Activated T-cell treated with anti-CD3 and anti-CD28 coated beads, Interleukin-2, amount 50 U/mL, for 72 hours (primary cell): ENCODE measurements around the gene ITGA11. TPM values are rescaled to one million over a fixed set of nuclear protein-coding genes. Genes with fewer than 3 reads are reported as not detected.
A peak's percentile ranks its signal among the peaks of the same experiment; 100 is the strongest.

Experiments used
- ATAC-seq, 2 donors: fragments of 150-1000 bp; cut with Tn5 transposase; replicated peaks in 1 of 2; 2 replicates each; pipeline ENCODE4 v1.10.0; 2021; ENCODE audit warnings: moderate library complexity in 2 of 2, mild to moderate bottlenecking in 1 of 2
- DNase-seq, 2 donors: peaks; one replicate each; pipeline ENCODE4 v3.0.0; 2021 to 2022; ENCODE audit warnings: mixed read lengths in 1 of 2
- H3K27ac Mint-ChIP-seq: one replicate; pipeline ENCODE4 v1.8.0; 2022; ENCODE audit warnings: mild to moderate bottlenecking, moderate library complexity, mixed read lengths
- H3K27me3 Mint-ChIP-seq: one replicate; pipeline ENCODE4 v1.8.0; 2022; ENCODE audit warnings: low read depth, mixed read lengths
- H3K36me3 Mint-ChIP-seq, 2 donors: one replicate each; pipeline ENCODE4 v1.8.0; 2022; ENCODE audit warnings: mixed read lengths in 2 of 2, mild to moderate bottlenecking in 1 of 2; ENCODE audit not compliant: insufficient read depth in 2 of 2
- H3K4me1 Mint-ChIP-seq: one replicate; pipeline ENCODE4 v1.8.0; 2022; ENCODE audit warnings: low read depth, mixed read lengths
- H3K4me3 Mint-ChIP-seq, 2 donors: one replicate each; pipeline ENCODE4 v1.8.0; 2022; ENCODE audit warnings: mild to moderate bottlenecking in 2 of 2, mixed read lengths in 2 of 2, moderate library complexity in 2 of 2
- H3K9me3 Mint-ChIP-seq, 2 donors: one replicate each; pipeline ENCODE4 v1.8.0; 2022; ENCODE audit warnings: mixed read lengths in 2 of 2
- total RNA-seq, 2 donors: library from RNA; stranded (reverse); gene quantifications; one replicate each; pipeline ENCODE4 v1.2.3, GENCODE V29; 2022

The ITGA11 gene
- total RNA-seq, 2 donors from 2014 or later = 0.58 to 1.6 TPM

DNA sequence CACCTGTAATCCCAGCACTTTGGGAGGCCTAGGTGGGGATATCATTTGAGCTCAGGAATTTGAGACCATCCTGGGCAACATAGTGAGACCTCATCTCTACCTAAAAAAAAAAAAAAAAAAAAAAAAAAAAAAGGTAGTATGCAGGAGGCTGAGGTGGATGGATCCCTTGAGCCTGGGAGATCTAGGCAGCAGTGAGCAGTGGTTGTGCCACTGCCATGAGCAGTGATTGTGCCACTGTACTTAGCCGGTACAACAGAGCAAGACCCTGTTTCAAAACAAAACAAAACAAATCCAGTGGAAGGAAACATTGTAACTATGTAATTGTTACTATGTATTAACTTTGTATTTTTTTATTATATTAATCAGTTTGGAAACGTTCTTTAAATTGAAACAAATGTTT lies 148.6 kb downstream of the ITGA11 start:
- Mint-ChIP-seq H3K27ac (no peak overlapping the region), H3K27me3 (no peaks in the 10 kb centered on the region), H3K4me3 (no peak overlapping the region), H3K36me3 (peaks cover 11 to 32% of the 10 kb centered on the region in 2 donors), H3K9me3 (no peaks in the 10 kb centered on the region), H3K4me1 (peaks cover 75% of the 10 kb centered on the region)
- DNase-seq (no peak), ATAC-seq (no peak)

- H3K36me3 Mint-ChIP-seq = peaks cover 10 to 29% of the 10 kb centered on the region in 2 donors
- H3K9me3 Mint-ChIP-seq = no peaks in the 10 kb centered on the region
- ATAC-seq (no peak), DNase-seq (no peak)
- no peaks in the 10 kb centered on the region for H3K27me3 Mint-ChIP-seq
- peak overlapping the region; percentile 94 to 100 for H3K4me3 Mint-ChIP-seq
- peak overlapping the region; percentile 52 for H3K27ac Mint-ChIP-seq
- peaks cover 65% of the 10 kb centered on the region for H3K4me1 Mint-ChIP-seq
Observed at GRCh38 chr15:68281008-68281407, 151.0 kb downstream of the ITGA11 start.

- Mint-ChIP-seq H3K4me3 (peak overlapping the region; percentile 94 to 100), H3K27ac (peak overlapping the region; percentile 52), H3K4me1 (peaks cover 61% of the 10 kb centered on the region), H3K9me3 (no peaks in the 10 kb centered on the region), H3K36me3 (peaks cover 10 to 24% of the 10 kb centered on the region in 2 donors), H3K27me3 (no peaks in the 10 kb centered on the region)
- DNase-seq = no peak
- ATAC-seq = no peak
Observed at GRCh38 chr15:68279779-68280753, 151.9 kb downstream of the ITGA11 start.

DNA sequence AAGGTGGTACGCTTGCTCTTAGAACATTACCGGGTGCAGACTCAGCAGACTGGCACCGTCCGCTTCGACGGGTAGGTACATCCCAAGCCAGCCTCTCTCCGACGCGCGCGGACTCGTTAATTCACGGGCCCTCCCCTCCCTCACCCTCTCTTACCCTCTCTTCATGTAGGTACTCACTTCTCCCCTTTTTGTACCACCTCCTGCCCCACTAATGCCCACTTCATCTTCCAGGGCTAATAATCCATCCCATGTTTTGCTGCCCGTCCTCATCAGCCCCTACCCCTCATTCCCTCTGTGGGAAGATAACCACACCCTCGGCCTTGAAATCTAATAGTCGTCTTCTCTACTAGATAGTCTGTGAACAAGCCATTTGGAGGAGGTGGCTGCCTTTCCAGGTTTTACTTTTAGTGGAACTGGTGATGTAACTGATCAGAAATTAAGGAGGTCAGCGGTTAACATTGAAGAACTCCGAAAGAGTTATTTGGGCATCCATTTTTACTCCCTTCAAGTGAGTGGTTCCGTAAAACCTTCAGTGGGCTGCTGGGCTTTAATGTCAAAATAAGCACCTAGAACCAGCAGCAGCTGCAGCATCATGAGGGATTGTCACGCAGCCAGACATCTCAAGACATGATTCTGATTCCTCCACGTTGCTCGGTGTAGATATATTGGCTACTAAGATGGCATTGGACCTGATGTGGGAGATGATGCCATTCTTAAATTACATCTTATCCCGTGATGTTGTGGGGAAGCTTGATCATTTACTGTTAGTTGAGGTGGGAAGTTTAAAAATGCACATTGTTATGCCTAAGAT lies 153.2 kb downstream of the ITGA11 start:
- no peaks in the 10 kb centered on the region for H3K9me3 Mint-ChIP-seq
- H3K27ac Mint-ChIP-seq = peak overlapping the region; percentile 52
- peaks cover 6 to 16% of the 10 kb centered on the region in 2 donors for H3K36me3 Mint-ChIP-seq
- peak in 1 of 2 donors; percentile 14 for DNase-seq
- no peak for ATAC-seq
- H3K4me3 Mint-ChIP-seq = peak overlapping the region; percentile 94 to 100
- peaks cover 53% of the 10 kb centered on the region for H3K4me1 Mint-ChIP-seq
- no peaks in the 10 kb centered on the region for H3K27me3 Mint-ChIP-seq

- no peak for DNase-seq
- no peaks in the 10 kb centered on the region for H3K9me3 Mint-ChIP-seq
- peak overlapping the region; percentile 52 for H3K27ac Mint-ChIP-seq
- H3K4me3 Mint-ChIP-seq = peak overlapping the region; percentile 94 to 100
- ATAC-seq = no peak
- peaks cover 6 to 16% of the 10 kb centered on the region in 2 donors for H3K36me3 Mint-ChIP-seq
- peaks cover 54% of the 10 kb centered on the region for H3K4me1 Mint-ChIP-seq
- no peaks in the 10 kb centered on the region for H3K27me3 Mint-ChIP-seq
Observed at GRCh38 chr15:68278345-68278594, 153.7 kb downstream of the ITGA11 start.

GRCh38 chr15:68277603-68278344 lies 154.2 kb downstream of the ITGA11 start, which contains the start of gene FEM1B:
Gene FEM1B, plus strand, starts transcription at chr15:68277745. Its CDS starts 673 bp downstream, at chr15:68278418.
- ATAC-seq = peak; percentile 82 to 85
- peak; percentile 90 to 91 for DNase-seq
- Mint-ChIP-seq H3K27me3 (no peaks in the 10 kb centered on the region), H3K36me3 (peaks cover 6 to 16% of the 10 kb centered on the region in 2 donors), H3K4me3 (peak within 1 kb of the TSS; percentile 94 to 100), H3K9me3 (no peaks in the 10 kb centered on the region), H3K4me1 (peaks cover 59% of the 10 kb centered on the region), H3K27ac (peak within 1 kb of the TSS; percentile 98)

DNA sequence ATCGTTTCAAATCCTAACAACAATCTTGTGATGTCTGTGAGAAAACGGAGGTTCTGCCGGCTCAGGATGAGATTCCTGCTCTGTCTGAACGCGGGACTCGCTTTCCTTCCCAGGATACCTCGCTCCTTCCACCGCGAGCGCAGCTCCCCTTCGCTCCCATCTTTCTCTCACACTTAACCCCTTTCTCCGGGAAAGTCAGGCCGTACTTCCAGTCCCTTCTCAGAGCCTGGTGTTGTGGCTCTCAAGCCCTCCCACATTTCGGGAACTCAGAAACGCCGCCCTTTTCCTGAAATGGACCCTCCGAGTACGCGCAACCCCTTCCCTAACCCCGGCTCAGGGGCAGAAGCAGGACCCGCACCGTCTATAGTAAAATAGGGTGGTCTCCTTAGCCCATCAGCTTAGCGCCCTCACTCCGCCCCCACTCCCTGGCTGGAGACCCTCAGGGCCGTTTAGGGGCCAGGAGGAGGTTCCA lies 154.8 kb downstream of the ITGA11 start:
- DNase-seq (no peak), ATAC-seq (peak; percentile 13 to 14)
- H3K4me1 Mint-ChIP-seq = peaks cover 56% of the 10 kb centered on the region

DNA sequence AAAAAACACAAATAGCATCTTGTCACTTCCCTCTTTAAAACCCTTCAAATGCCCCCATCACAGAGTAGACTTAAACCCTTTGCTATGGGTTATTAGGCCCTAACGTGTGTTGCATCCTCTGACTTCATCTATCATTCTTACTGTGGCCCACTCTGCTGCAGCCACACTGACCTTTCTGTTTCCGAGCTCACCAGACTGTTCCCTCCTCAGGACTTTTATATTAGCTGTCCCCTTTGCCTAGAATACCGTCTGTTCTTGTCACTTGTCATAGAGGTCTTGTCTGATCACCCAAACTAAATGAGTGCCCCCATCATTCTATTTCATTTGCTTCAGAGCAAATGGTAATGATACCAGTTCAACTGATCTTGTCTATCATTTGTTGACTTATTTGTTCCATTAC lies 155.3 kb downstream of the ITGA11 start:
- no peaks in the 10 kb centered on the region for H3K27me3 Mint-ChIP-seq
- peaks cover 51% of the 10 kb centered on the region for H3K4me1 Mint-ChIP-seq
- H3K9me3 Mint-ChIP-seq = no peaks in the 10 kb centered on the region
- ATAC-seq (no peak), DNase-seq (no peak)
- H3K36me3 Mint-ChIP-seq = peaks cover 6 to 11% of the 10 kb centered on the region in 2 donors
- peak overlapping the region; percentile 94 to 100 for H3K4me3 Mint-ChIP-seq
- H3K27ac Mint-ChIP-seq = peak overlapping the region; percentile 98

More for the DNA sequence above, 154.8 kb downstream of the ITGA11 start:
- peak overlapping the region; percentile 98 for H3K27ac Mint-ChIP-seq
- H3K4me3 Mint-ChIP-seq = peak overlapping the region; percentile 94 to 100
- peaks cover 6 to 16% of the 10 kb centered on the region in 2 donors for H3K36me3 Mint-ChIP-seq
- H3K27me3 Mint-ChIP-seq = no peaks in the 10 kb centered on the region
- no peaks in the 10 kb centered on the region for H3K9me3 Mint-ChIP-seq

GRCh38 chr15:68275165-68275746 lies 156.7 kb downstream of the ITGA11 start:
- Mint-ChIP-seq H3K4me1 (peaks cover 37% of the 10 kb centered on the region), H3K36me3 (peaks cover 6% of the 10 kb centered on the region in 2 donors), H3K9me3 (no peaks in the 10 kb centered on the region), H3K27me3 (no peaks in the 10 kb centered on the region), H3K27ac (no peak overlapping the region), H3K4me3 (peak overlapping the region in 1 of 2 donors; percentile 38)
- DNase-seq = no peak
- no peak for ATAC-seq

- DNase-seq = no peak
- Mint-ChIP-seq H3K4me3 (no peak overlapping the region), H3K27ac (no peak overlapping the region), H3K9me3 (no peaks in the 10 kb centered on the region), H3K4me1 (peaks cover 28% of the 10 kb centered on the region), H3K27me3 (no peaks in the 10 kb centered on the region), H3K36me3 (peaks cover 3 to 6% of the 10 kb centered on the region in 2 donors)
- no peak for ATAC-seq
Observed at GRCh38 chr15:68274201-68274848, 157.6 kb downstream of the ITGA11 start.

- Mint-ChIP-seq H3K36me3 (no peaks in the 10 kb centered on the region), H3K27me3 (peaks cover 10% of the 10 kb centered on the region), H3K4me3 (no peak overlapping the region), H3K4me1 (peaks cover 22% of the 10 kb centered on the region), H3K9me3 (no peaks in the 10 kb centered on the region), H3K27ac (no peak overlapping the region)
- DNase-seq (no peak), ATAC-seq (no peak)
Observed at GRCh38 chr15:68272721-68273271, 159.2 kb downstream of the ITGA11 start.
